GM13977 (cell line): ENCODE data around the gene PLCB1.
"Not testable (repeated sequence)": the region's sequence is repeated elsewhere in the genome, so short reads cannot be mapped to it uniquely, and the experiment has no call there.

Experiments
- DNase-seq: peaks from one replicate; pipeline ENCODE4 v3.0.0; 2012; ENCODE audit warnings: low spot score
- in situ Hi-C: fragments of 300-500 bp; cut with MboI; formaldehyde crosslinking; loops from one replicate; pipeline ENCODE4 v1.12.0; 2022; ENCODE audit warnings: low sequenced_read_pairs, low pct_unique_long_range_greater_than_20kb, mixed read lengths, inconsistent platforms; ENCODE audit not compliant: unreplicated experiment
- TF ChIP-seq, protein P1 (sequence below): IDR thresholded peaks from 2 replicates; pipeline ENCODE4 v1.5.1; 2012; ENCODE audit warnings: mild to moderate bottlenecking, control low read depth; ENCODE audit not compliant: insufficient read depth; ENCODE audit errors: extremely low read depth, missing control alignments

PLCB1 gene

GRCh38 chr20:8097307-8097706, 34.8 kb upstream of the PLCB1 start:
- TF ChIP-seq, protein P1, sequence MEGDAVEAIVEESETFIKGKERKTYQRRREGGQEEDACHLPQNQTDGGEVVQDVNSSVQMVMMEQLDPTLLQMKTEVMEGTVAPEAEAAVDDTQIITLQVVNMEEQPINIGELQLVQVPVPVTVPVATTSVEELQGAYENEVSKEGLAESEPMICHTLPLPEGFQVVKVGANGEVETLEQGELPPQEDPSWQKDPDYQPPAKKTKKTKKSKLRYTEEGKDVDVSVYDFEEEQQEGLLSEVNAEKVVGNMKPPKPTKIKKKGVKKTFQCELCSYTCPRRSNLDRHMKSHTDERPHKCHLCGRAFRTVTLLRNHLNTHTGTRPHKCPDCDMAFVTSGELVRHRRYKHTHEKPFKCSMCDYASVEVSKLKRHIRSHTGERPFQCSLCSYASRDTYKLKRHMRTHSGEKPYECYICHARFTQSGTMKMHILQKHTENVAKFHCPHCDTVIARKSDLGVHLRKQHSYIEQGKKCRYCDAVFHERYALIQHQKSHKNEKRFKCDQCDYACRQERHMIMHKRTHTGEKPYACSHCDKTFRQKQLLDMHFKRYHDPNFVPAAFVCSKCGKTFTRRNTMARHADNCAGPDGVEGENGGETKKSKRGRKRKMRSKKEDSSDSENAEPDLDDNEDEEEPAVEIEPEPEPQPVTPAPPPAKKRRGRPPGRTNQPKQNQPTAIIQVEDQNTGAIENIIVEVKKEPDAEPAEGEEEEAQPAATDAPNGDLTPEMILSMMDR = no peak
- in situ Hi-C loops = no loop called here
- DNase-seq = no peak

DNA sequence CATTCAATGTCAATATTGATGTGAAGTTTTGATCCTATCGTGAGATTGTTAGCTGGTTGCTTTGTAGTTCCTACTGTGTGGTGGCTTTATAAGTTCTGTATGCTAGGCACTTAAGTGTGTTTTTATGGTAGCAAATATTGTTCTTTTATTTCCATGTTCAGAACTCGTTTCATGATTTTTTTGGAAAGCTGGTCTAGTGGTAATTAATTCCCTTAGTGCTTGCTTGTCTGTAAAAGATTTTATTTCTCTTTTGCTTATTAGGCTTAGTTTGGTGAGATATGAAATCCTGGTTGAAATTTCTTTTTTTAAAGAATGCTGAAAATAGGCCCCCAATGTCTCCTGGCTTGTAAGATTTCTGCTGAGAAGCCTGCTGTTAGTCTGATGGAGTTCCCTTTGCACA, 27.8 kb upstream of the PLCB1 start:
- TF ChIP-seq, protein P1 = no peak
- DNase-seq = no peak
- in situ Hi-C loops = no loop called here

- in situ Hi-C loops, DNase-seq: not testable (repeated sequence)
Measured at GRCh38 chr20:8114612-8115011, 17.5 kb upstream of the PLCB1 start.

GRCh38 chr20:8115436-8115835, 16.6 kb upstream of the PLCB1 start:
- no peak for DNase-seq
- TF ChIP-seq, protein P1 = no peak
- in situ Hi-C loops = no loop called here

- TF ChIP-seq, protein P1 = no peak
- no peak for DNase-seq
- in situ Hi-C loops = no loop called here
Measured at GRCh38 chr20:8116067-8116811, 15.8 kb upstream of the PLCB1 start.

- in situ Hi-C loops = no loop called here
- DNase-seq = no peak
- TF ChIP-seq, protein P1 = no peak
Measured at GRCh38 chr20:8117636-8118035, 14.4 kb upstream of the PLCB1 start.

DNA sequence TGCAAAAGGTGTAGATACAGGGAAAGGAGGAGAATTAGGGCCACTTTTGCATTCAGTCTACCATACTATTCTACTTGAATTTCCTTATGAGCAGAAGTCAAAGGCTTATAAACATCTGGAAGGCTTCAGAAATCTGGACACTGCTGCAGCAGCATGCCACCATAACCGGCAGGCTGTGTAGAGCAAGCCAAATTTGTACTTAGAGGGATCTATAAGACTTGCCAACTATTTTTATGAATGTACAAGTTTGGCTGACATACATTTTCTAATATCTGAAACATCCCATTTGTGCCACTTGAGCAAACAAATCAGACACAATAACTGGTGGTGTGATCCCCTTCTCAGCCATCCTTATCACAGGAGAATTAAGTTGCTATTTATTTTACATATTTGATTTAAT, 14.0 kb upstream of the PLCB1 start:
- in situ Hi-C loops = no loop called here
- TF ChIP-seq, protein P1 = no peak
- no peak for DNase-seq
